Measurements from ENCODE around the gene POLD3.

DNA sequence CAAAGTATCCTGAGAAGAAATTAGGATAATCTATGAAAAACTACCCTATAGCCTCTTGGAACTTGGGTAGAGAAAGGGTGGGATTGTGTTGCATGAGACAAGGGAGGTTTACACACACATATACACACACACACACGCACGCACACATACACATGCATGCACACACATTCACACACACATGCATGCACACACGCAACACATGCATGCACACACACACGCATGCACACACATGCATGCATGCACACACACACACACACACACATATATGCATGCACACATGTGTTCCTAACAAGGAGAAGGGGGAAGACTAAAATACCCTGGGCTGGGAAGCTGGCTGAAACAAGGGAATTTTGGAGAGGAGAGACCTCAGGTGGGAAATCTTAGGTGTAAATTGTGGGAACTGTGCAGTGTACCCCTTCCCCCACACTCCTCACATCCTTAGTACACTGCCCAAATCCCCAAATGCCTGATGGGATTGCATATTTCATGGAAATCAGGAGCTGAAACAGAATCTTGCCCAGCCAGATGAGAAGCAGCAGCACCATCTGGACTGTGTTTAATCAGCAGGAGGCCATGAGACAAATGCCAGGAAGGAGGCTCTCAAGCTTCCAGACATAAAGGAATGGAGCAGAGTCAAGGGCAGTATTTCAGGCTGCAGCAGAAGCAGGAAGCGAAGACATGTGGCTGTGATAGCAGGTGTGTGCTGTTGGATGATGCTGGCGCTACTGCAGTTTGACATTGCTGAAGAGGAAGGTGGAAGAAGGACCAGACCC lies 14.6 kb upstream of the POLD3 start:
- TF ChIP-seq GATA2 (IDR thresholded peaks at IDR 0.05; ENCODE audit: low read depth, low read length) = no peak
- no peak for TF ChIP-seq GATA3 (IDR thresholded peaks at IDR 0.05; ENCODE audit: low read depth, low read length)
